Activated naive CD8-positive, alpha-beta T cell treated with anti-CD3 and anti-CD28 coated beads, Interleukin-2, amount 50 U/mL, for 24 hours (primary cell): ENCODE results near the gene HSD17B14.
"Not testable (repeated sequence)": the region's sequence is repeated elsewhere in the genome, so short reads cannot be mapped to it uniquely, and the experiment has no call there.

Experiments
- ATAC-seq: fragments of 150-1000 bp; cut with Tn5 transposase; one replicate; pipeline ENCODE4 v1.10.0; 2021
- DNase-seq: peaks from one replicate; pipeline ENCODE4 v3.0.0; 2021
- H3K27ac Mint-ChIP-seq: one replicate; pipeline ENCODE4 v1.8.0; 2021; ENCODE audit warnings: mild to moderate bottlenecking, mixed read lengths
- H3K27me3 Mint-ChIP-seq: one replicate; pipeline ENCODE4 v1.8.0; 2021; ENCODE audit warnings: mixed read lengths
- H3K36me3 Mint-ChIP-seq: one replicate; pipeline ENCODE4 v1.8.0; 2021; ENCODE audit warnings: low read depth, mixed read lengths
- H3K4me1 Mint-ChIP-seq: one replicate; pipeline ENCODE4 v1.8.0; 2021; ENCODE audit warnings: mixed read lengths
- H3K4me3 Mint-ChIP-seq: one replicate; pipeline ENCODE4 v1.8.0; 2021; ENCODE audit warnings: mild to moderate bottlenecking, moderate library complexity, mixed read lengths
- H3K9me3 Mint-ChIP-seq: one replicate; pipeline ENCODE4 v1.8.0; 2021; ENCODE audit warnings: mixed read lengths

HSD17B14 gene

DNA sequence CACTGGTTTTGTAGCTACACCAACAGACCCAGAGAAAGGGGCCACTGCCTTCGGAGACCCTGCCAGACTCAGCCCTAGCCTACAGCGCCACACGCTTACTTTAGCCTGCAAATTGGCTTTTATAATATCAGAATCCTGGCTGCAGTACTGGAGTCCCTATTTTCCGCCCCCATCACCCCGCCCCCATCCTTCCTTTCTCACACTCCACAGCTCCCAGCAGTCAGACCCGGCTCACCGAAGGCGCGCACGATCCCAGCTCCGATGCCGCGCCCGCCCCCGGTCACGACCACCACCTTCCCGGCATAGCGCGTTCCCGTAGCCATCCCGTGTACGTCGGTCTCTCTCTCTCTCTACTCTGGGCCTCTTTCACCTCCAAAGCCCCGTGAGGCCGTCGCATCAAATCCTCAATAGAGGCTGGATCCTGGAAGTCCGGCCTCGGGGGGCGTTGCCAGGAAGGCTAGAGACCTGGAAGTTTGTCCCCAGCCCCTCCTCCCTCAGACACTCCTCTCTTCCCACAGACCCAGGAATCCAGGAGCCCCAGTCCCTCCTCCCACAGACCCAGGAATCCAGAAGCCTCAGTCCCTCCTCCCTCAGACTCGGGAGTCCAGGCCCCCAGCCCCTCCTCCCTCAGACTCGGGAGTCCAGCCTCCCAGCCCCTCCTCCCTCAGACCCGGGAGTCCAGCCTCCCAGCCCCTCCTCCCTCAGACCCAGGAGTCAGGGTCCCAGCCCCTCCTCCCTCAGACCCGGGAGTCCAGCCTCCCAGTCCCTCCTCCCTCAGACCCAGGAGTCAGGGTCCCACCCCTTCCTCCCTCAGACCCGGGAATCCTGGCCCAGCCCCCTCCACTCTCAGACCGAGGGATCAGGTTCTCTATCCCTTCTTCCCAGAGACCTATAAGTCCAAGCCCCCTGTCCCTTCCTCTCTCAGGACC, at the start of gene HSD17B14:
TSS of gene HSD17B14 (minus strand) at position 403 of the 929 bp plus-strand sequence. CDS start at position 323, 80 bp downstream.
- H3K36me3 Mint-ChIP-seq: no peaks in the 10 kb centered on the region
- no peaks in the 10 kb centered on the region for H3K27me3 Mint-ChIP-seq
- DNase-seq (peak; percentile 18), ATAC-seq (peak; percentile 7)
- peaks cover 20% of the 10 kb centered on the region for H3K4me1 Mint-ChIP-seq
- H3K27ac Mint-ChIP-seq: peak within 1 kb of the TSS; percentile 68
- H3K4me3 Mint-ChIP-seq: peak within 1 kb of the TSS; percentile 81
- H3K9me3 Mint-ChIP-seq: no peaks in the 10 kb centered on the region

DNA sequence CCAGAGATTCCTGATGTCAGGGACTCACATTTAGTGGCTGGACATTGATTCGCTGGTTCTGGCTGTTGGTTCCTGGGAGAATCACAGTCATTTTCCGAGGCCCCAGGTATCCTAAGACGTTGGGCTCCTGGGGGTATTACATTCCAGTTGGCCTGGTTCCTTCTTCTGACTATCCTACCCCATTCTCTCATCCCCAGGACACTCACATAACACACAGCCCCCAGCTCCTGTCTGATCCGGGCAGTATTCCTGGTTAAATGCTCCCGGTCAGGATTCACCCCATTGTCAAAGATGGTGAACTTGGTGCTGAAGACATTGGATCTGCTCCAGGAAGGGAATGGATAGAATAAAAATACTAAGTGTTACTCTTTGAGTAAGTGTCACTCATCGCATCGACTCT, 47.4 kb upstream of the HSD17B14 start:
- Mint-ChIP-seq H3K36me3 (no peaks in the 10 kb centered on the region), H3K27me3 (no peaks in the 10 kb centered on the region), H3K4me1 (peaks cover 2% of the 10 kb centered on the region), H3K4me3 (no peak overlapping the region), H3K9me3 (no peaks in the 10 kb centered on the region), H3K27ac (no peak overlapping the region)
- no peak for ATAC-seq
- DNase-seq: no peak

DNA sequence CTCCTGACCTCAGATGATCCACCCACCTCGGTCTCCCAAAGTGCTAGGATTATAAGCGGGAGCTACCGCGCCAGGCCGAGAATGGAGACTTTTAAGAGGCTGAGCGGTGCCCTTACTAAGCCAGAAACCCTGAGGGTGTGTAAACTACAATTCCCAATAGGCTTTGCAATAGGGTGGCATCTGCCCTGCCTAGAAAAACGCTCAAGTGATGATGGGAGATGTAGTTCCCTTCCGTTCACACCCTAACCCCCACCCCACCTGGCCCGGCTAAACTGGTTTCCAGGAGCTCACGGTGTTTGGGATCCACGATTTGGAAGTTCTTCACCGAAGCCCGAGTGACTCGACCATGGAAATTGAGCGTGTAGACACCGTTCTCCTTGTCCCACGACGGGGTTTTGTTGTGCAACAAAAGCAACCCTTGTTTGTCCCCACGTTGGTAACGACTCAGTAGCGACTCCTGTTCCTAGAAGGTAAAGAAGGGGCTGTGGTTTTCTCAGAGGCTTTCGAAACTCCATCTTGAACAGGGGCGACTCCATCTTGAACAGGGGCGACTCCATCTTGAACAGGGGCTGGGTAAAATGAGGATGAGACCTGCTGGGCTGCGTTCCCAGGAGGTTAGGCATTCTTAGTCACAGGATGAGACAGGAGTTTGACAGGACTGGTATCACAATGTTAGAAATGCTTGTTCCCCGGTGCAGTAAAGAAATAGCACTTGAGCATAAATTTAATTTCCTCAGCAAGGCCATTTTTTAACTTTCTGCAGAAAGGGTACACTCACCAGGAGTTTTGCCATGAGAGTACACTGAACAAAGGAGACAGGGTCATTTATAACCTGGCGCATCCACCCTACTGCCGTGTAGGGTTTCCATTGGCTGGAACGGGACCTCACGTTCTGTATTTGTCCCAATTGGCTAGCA, 45.7 kb upstream of the HSD17B14 start:
- Mint-ChIP-seq H3K36me3 (peaks cover 8% of the 10 kb centered on the region), H3K27me3 (no peaks in the 10 kb centered on the region), H3K4me1 (peaks cover 20% of the 10 kb centered on the region), H3K9me3 (no peaks in the 10 kb centered on the region), H3K27ac (no peak overlapping the region), H3K4me3 (no peak overlapping the region)
- ATAC-seq: peak; percentile 66
- DNase-seq: no peak

DNA sequence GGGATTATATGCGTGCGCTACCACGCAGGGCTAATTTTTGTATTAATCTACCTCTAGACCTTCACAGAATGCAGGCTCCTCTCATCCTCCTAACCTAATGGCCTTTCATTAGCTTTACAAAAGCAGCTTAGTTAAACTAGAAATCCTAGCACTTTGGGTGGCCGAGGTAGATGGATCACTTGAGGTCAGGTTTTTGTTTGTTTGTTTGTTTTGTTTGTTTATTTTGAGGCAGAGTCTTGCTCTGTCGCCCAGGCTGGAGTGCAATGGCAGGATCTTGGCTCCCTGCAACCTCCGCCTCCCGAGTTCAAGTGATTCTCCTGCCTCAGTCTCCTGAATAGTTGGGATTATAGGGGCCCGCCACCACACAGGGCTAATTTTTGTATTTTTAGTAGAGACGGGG, 43.4 kb upstream of the HSD17B14 start:
- not testable (repeated sequence) for H3K27ac Mint-ChIP-seq, ATAC-seq, H3K4me3 Mint-ChIP-seq, H3K27me3 Mint-ChIP-seq, DNase-seq, H3K9me3 Mint-ChIP-seq
- Mint-ChIP-seq H3K4me1 (peaks cover 40% of the 10 kb centered on the region), H3K36me3 (peaks cover 26% of the 10 kb centered on the region)

DNA sequence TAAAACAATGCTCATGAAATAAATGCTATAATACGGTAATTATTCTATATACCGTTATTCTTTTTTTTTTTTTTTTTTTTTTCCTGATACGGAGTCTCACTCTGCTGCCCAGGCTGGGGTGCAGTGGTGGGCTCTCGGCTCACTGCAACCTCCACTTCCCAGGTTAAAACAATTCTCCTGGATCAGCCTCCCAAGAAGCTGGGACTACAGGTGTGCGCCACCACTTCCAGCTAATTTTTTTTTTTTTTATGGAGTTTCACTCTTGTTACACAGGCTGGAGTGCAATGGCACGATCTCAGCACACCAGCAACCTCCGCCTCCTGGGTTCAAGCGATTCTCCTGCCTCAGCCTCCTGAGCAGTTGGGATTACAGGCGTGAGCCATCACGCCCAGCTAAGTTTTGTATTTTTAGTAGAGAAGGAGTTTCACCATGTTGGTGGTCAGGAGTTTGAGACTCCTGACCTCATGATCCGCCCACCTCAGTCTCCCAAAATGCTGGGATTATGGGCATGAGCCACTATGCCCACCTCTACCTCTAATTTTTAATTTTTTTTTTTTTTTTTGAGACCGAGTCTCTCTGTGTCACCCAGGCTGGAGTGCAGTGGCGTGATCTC, 42.8 kb upstream of the HSD17B14 start:
- peaks cover 31% of the 10 kb centered on the region for H3K36me3 Mint-ChIP-seq
- no peak overlapping the region for H3K27ac Mint-ChIP-seq
- no peak overlapping the region for H3K4me3 Mint-ChIP-seq

DNA sequence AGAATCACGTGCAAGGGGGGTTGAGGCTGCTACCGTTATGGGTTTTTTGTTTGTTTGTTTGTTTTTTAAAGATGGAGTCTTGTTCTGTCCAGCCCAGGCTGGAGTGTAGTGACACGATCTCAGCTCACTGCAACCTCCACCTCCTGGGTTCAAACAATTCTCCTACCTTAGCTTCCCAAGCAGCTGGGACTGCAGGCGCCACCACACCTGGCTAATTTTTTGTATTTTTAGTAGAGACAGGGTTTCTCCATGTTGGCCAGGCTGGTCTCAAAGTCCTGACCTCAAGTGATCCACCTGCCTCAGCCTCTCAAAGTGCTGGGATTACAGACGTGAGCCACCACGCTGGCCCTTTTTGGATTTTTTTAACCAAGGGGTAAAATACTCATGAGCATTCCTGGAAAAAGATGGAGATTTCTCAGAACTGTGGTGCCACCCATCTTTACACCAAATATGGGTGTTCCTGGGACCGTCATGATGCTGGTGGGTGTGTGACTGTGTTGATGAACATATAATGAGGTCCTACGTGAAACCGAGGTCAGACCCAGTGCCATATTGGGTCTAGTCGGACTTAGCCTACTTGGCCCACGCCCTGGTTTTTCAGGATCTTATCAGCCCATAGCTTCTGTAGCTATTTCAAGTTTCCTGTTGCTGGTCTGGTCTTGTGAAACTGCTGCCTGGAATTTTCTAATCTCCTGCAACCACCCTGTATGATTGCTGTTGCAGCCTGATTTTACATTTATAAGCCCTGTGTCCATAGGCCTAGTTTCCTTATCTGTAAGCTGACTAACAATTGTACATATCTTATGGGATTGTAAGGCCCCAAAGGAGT, 42.1 kb upstream of the HSD17B14 start:
- H3K36me3 Mint-ChIP-seq: peaks cover 38% of the 10 kb centered on the region
- H3K4me3 Mint-ChIP-seq: no peak overlapping the region
- H3K9me3 Mint-ChIP-seq: no peaks in the 10 kb centered on the region
- H3K27me3 Mint-ChIP-seq: no peaks in the 10 kb centered on the region
- no peak for DNase-seq
- peaks cover 53% of the 10 kb centered on the region for H3K4me1 Mint-ChIP-seq
- ATAC-seq: no peak
- peak overlapping the region; percentile 3 for H3K27ac Mint-ChIP-seq

More for the DNA sequence above, 42.8 kb upstream of the HSD17B14 start:
- Mint-ChIP-seq H3K9me3 (no peaks in the 10 kb centered on the region), H3K27me3 (no peaks in the 10 kb centered on the region), H3K4me1 (peaks cover 46% of the 10 kb centered on the region)
- DNase-seq (no peak), ATAC-seq (no peak)

DNA sequence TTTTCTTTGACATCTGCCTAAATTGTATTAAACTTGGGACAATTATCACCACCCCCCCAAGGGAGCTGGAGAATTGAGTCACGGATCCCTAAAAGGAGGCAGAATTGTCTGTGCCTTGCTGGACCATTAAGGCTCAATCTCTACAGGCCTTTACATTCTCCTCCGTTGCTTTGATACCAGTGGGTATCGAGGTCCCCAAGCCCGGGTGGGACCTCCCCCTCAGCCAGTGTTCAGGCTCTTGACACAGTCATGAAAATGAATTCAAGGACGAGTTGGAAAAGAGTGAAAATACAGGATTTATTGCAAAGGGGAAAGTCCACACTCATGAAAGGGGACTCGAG, 41.5 kb upstream of the HSD17B14 start:
- peaks cover 44% of the 10 kb centered on the region for H3K36me3 Mint-ChIP-seq
- H3K4me1 Mint-ChIP-seq: peaks cover 58% of the 10 kb centered on the region
- DNase-seq (no peak), ATAC-seq (no peak)
- H3K4me3 Mint-ChIP-seq: no peak overlapping the region
- H3K27ac Mint-ChIP-seq: peak overlapping the region; percentile 3
- H3K27me3 Mint-ChIP-seq: no peaks in the 10 kb centered on the region
- no peaks in the 10 kb centered on the region for H3K9me3 Mint-ChIP-seq

DNA sequence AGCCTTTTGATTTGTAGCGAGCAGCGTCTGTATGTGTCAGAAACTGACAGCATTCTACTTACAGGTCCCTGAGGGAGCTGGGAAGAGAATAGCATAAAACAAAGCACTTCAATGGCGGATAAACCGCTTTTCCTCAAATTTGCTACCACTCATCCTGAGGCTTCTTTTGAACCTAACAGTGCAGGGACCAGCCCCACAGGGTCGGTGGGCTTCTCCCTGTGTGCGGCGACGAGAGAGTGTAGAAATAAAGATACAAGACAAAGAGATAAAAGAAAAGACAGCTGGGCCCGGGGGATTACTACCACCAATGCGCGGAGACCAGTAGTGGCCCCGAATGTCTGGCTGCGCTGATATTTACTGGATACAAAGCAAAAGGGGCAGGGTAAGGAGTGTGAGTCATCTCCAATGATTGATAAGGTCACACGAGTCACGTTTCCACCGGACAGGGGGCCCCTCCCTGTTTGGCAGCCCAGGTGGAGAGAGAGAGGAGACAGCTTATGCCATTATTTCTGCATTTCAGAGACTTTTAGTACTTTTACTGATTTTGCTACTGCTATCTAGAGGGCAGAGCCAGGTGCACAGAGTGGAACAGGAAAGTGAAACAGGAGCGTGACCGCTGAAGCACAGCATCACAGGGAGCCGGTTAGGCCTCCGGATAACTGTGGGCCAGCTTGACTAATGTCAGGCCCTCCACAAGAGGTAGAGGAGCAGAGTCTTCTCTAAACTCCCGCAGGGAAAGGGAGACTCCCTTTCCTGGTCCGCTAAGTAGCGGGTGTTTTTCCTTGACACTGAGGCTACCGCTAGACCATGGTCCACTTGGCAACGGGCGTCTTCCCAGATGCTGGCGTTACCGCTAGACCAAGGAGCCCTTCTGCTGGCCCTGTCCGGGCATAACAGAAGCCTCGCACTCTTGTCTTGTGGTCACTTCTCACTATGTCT, 40.0 kb upstream of the HSD17B14 start:
- not testable (repeated sequence) for ATAC-seq, H3K27me3 Mint-ChIP-seq, H3K9me3 Mint-ChIP-seq
- Mint-ChIP-seq H3K27ac (peak overlapping the region; percentile 99), H3K36me3 (peaks cover 52% of the 10 kb centered on the region), H3K4me3 (peak overlapping the region; percentile 97), H3K4me1 (peaks cover 62% of the 10 kb centered on the region)
- peak; percentile 56 for DNase-seq

DNA sequence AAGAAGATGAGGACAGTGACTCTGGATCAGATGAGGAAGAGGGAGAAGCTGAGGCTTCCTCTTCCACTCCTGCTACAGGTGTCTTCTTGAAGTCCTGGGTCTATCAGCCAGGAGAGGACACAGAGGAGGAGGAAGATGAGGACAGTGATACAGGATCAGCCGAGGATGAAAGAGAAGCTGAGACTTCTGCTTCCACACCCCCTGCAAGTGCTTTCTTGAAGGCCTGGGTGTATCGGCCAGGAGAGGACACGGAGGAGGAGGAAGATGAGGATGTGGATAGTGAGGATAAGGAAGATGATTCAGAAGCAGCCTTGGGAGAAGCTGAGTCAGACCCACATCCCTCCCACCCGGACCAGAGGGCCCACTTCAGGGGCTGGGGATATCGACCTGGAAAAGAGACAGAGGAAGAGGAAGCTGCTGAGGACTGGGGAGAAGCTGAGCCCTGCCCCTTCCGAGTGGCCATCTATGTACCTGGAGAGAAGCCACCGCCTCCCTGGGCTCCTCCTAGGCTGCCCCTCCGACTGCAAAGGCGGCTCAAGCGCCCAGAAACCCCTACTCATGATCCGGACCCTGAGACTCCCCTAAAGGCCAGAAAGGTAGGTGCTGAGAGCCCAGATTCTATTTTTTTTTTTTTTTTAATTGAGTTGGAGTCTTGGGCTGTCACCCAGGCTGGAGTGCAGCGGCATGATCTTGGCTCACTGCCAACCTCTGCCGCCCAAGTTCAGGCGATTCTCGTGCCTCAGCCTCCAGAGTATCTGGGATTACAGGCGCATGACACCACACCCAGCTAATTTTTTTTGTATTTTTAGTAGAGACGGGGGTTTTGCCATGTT, 38.2 kb upstream of the HSD17B14 start:
- no peaks in the 10 kb centered on the region for H3K9me3 Mint-ChIP-seq
- peaks cover 52% of the 10 kb centered on the region for H3K36me3 Mint-ChIP-seq
- H3K4me1 Mint-ChIP-seq: peaks cover 62% of the 10 kb centered on the region
- peak overlapping the region; percentile 97 for H3K4me3 Mint-ChIP-seq
- H3K27ac Mint-ChIP-seq: peak overlapping the region; percentile 99
- no peak for ATAC-seq
- DNase-seq: no peak
- peaks cover 2% of the 10 kb centered on the region for H3K27me3 Mint-ChIP-seq

DNA sequence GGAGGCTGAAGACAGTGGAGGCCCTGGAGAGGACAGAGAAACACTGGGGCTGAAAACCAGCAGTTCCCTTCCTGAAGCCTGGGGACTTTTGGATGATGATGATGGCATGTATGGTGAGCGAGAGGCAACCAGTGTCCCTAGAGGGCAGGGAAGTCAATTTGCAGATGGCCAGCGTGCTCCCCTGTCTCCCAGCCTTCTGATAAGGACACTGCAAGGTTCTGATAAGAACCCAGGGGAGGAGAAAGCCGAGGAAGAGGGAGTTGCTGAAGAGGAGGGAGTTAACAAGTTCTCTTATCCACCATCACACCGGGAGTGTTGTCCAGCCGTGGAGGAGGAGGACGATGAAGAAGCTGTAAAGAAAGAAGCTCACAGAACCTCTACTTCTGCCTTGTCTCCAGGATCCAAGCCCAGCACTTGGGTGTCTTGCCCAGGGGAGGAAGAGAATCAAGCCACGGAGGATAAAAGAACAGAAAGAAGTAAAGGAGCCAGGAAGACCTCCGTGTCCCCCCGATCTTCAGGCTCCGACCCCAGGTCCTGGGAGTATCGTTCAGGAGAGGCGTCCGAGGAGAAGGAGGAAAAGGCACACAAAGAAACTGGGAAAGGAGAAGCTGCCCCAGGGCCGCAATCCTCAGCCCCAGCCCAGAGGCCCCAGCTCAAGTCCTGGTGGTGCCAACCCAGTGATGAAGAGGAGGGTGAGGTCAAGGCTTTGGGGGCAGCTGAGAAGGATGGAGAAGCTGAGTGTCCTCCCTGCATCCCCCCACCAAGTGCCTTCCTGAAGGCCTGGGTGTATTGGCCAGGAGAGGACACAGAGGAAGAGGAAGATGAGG, 37.4 kb upstream of the HSD17B14 start:
- DNase-seq (no peak), ATAC-seq (no peak)
- H3K36me3 Mint-ChIP-seq: peaks cover 52% of the 10 kb centered on the region
- H3K4me3 Mint-ChIP-seq: peak overlapping the region; percentile 97
- H3K9me3 Mint-ChIP-seq: no peaks in the 10 kb centered on the region
- peaks cover 60% of the 10 kb centered on the region for H3K4me1 Mint-ChIP-seq
- peaks cover 2% of the 10 kb centered on the region for H3K27me3 Mint-ChIP-seq
- peak overlapping the region; percentile 99 for H3K27ac Mint-ChIP-seq

DNA sequence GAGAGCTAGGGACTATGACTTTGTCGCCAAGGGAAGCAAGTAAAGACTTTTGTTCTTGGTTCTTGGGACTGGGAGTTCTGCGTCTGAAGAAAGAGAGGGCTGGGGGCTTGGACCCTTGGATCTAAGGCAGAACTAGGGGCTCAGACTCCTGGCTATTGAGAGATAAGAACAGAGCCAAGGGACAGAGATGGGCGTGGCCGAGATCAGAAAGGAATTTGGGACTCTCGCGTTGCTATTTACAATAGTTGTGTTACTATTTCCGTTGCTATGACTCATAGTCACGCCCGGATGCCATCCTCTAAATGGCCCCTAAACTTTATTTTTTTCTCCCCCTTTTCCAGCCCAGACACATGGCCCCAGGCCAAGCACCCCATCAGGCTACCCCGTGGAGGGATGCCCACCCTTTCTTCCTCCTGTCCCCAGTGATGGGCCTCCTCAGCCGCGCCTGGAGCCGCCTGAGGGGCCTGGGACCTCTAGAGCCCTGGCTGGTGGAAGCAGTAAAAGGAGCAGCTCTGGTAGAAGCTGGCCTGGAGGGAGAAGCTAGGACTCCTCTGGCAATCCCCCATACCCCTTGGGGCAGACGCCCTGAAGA, 36.7 kb upstream of the HSD17B14 start:
- peaks cover 6% of the 10 kb centered on the region for H3K27me3 Mint-ChIP-seq
- peak overlapping the region; percentile 97 for H3K4me3 Mint-ChIP-seq
- peaks cover 50% of the 10 kb centered on the region for H3K36me3 Mint-ChIP-seq
- ATAC-seq: peak; percentile 51
- peak; percentile 76 for DNase-seq
- H3K27ac Mint-ChIP-seq: peak overlapping the region; percentile 99
- no peaks in the 10 kb centered on the region for H3K9me3 Mint-ChIP-seq
- peaks cover 57% of the 10 kb centered on the region for H3K4me1 Mint-ChIP-seq
